Sigmoid colon (tissue), 7 donors: ENCODE data around the gene PRICKLE3. TPM values are rescaled to one million over a fixed set of nuclear protein-coding genes. Genes with fewer than 3 reads are reported as not detected.

ENCODE experiments used
- DNase-seq: peaks from one replicate; pipeline ENCODE4 v3.0.0-alpha.2; 2019
- H3K27ac ChIP-seq, 4 donors: fragments of 200-600 bp; sonication (generic); one replicate each; pipeline ENCODE4 v1.5.1; 2016 to 2019; ENCODE audit warnings: mild to moderate bottlenecking in 1 of 4
- H3K27me3 ChIP-seq, 3 donors: fragments of 200-600 bp; sonication (generic); one replicate each; pipeline ENCODE4 v1.5.1; 2019; ENCODE audit warnings: mild to moderate bottlenecking in 1 of 3
- H3K36me3 ChIP-seq, 4 donors: fragments of 200-600 bp; sonication (generic); one replicate each; pipeline ENCODE4 v1.5.1; 2016 to 2019
- H3K4me1 ChIP-seq, 4 donors: fragments of 200-600 bp; sonication (generic); one replicate each; pipeline ENCODE4 v1.5.1; 2017 to 2019
- H3K4me3 ChIP-seq, 4 donors: fragments of 200-600 bp; sonication (generic); one replicate each; pipeline ENCODE4 v1.5.1; 2017 to 2019; ENCODE audit warnings: mild to moderate bottlenecking in 2 of 4, moderate library complexity in 1 of 4
- H3K9me3 ChIP-seq, 4 donors: fragments of 200-600 bp in 3 of 4; sonication (generic) in 3 of 4; one replicate each; pipeline versions ENCODE4 v1.5.1 to v1.6.1; 2013 to 2019
- CTCF ChIP-seq, 4 experiments: fragments of 450-650 bp in 3 of 4; fragments of 200-600 bp in 1 of 4; IDR thresholded peaks; one replicate each; pipeline ENCODE4 v1.5.1; 2016 to 2019; ENCODE audit warnings: antibody characterized with exemption in 4 of 4, mild to moderate bottlenecking in 3 of 4, moderate library complexity in 2 of 4
- EP300 ChIP-seq, 4 donors: sonication (generic); formaldehyde crosslinking; IDR thresholded peaks; one replicate each; pipeline ENCODE4 v1.6.1; 2017; ENCODE audit warnings: antibody characterized with exemption in 4 of 4
- POLR2A ChIP-seq, 2 donors: fragments of 450-650 bp; IDR thresholded peaks; one replicate each; pipeline ENCODE4 v1.6.1; 2016; ENCODE audit warnings: antibody characterized with exemption in 2 of 2, mild to moderate bottlenecking in 2 of 2, moderate library complexity in 2 of 2
- POLR2AphosphoS5 ChIP-seq, 4 donors: sonication (generic); formaldehyde crosslinking; IDR thresholded peaks; one replicate each; pipeline ENCODE4 v1.6.1; 2017; ENCODE audit warnings: antibody characterized with exemption in 4 of 4
- WGBS, 2 donors: extraction: QIAGEN DNeasy Blood & Tissue Kit; methylation state at CpG; one replicate each; pipeline ENCODE4 v1.1.7; 2013; 5-methylcytosine and 5-hydroxymethylcytosine counted together
- intact Hi-C: fragments of 100-400 bp; cut with DNase I; formaldehyde crosslinking; loops from one replicate; pipeline ENCODE4 v1.15.1; 2023
- polyA plus RNA-seq, 3 donors: library from polyadenylated mRNA; stranded (reverse); fragments of 200-250 nt; gene quantifications; one replicate each; pipeline ENCODE4 v1.2.3, GENCODE V29; 2013
- total RNA-seq, 4 donors: library from RNA; depleted of rRNA; stranded (reverse); fragments of >200 nt; gene quantifications; one replicate each; pipeline ENCODE4 v1.1.0, GENCODE V29; 2016
- donor health status: healthy with polysubstance abuse.
- donor health status: Bipolar disorder and iron deficiency.
- donor health status: healthy.

PRICKLE3 gene
- total and polyA plus RNA-seq, 7 donors = 4.8 to 13.0 (median 8.9) TPM

- Histone ChIP-seq H3K9me3 (no peaks in the 10 kb centered on the region), H3K4me3 (peak overlapping the region in 1 of 4 donors; percentile 43), H3K4me1 (peaks cover 0 to 8% (median 5%) of the 10 kb centered on the region in 4 donors), H3K27me3 (no peaks in the 10 kb centered on the region), H3K27ac (no peak overlapping the region), H3K36me3 (no peaks in the 10 kb centered on the region)
- intact Hi-C loops = no loop called here
- TF ChIP-seq EP300 (IDR thresholded peaks at IDR 0.05) (no peak), POLR2A (IDR thresholded peaks at IDR 0.05) (no peak), CTCF (IDR thresholded peaks at IDR 0.05) (no peak), POLR2AphosphoS5 (IDR thresholded peaks at IDR 0.05) (no peak)
- DNase-seq = no peak
- 11 to 12% methylated on average over 11 of the region's 11 CpGs for WGBS, 2 donors
Measured at GRCh38 chrX:49199315-49199595, 13.1 kb upstream of the PRICKLE3 start.

- DNase-seq = no peak
- TF ChIP-seq CTCF (IDR thresholded peaks at IDR 0.05) = no peak
- no peak for TF ChIP-seq POLR2AphosphoS5 (IDR thresholded peaks at IDR 0.05)
- no peak for TF ChIP-seq POLR2A (IDR thresholded peaks at IDR 0.05)
- TF ChIP-seq EP300 (IDR thresholded peaks at IDR 0.05) = no peak
- intact Hi-C loops = no loop called here
- Histone ChIP-seq H3K36me3 (no peaks in the 10 kb centered on the region), H3K9me3 (no peaks in the 10 kb centered on the region), H3K4me1 (peaks cover 0 to 8% (median 5%) of the 10 kb centered on the region in 4 donors), H3K4me3 (no peak overlapping the region), H3K27me3 (no peaks in the 10 kb centered on the region), H3K27ac (no peak overlapping the region)
- 16 to 23% methylated on average over 12 of the region's 12 CpGs for WGBS, 2 donors
Measured at GRCh38 chrX:49198540-49199314, 12.6 kb upstream of the PRICKLE3 start.

- Histone ChIP-seq H3K36me3 (no peaks in the 10 kb centered on the region), H3K27me3 (no peaks in the 10 kb centered on the region), H3K27ac (no peak overlapping the region), H3K4me1 (peaks cover 0 to 8% (median 5%) of the 10 kb centered on the region in 4 donors), H3K9me3 (no peaks in the 10 kb centered on the region), H3K4me3 (no peak overlapping the region)
- WGBS, 2 donors = 71 to 79% methylated on average over 13 of the region's 13 CpGs
- TF ChIP-seq CTCF (IDR thresholded peaks at IDR 0.05) = no peak
- no peak for TF ChIP-seq EP300 (IDR thresholded peaks at IDR 0.05)
- TF ChIP-seq POLR2A (IDR thresholded peaks at IDR 0.05) = no peak
- no peak for TF ChIP-seq POLR2AphosphoS5 (IDR thresholded peaks at IDR 0.05)
- intact Hi-C loops = no loop called here
- DNase-seq = no peak
Measured at GRCh38 chrX:49197543-49198087, 11.4 kb upstream of the PRICKLE3 start.

GRCh38 chrX:49193542-49193964 is 7.4 kb upstream of the PRICKLE3 start:
- 79 to 81% methylated on average over 2 of the region's 2 CpGs for WGBS, 2 donors
- no peaks in the 10 kb centered on the region for H3K9me3 ChIP-seq
- no peak overlapping the region for H3K27ac ChIP-seq
- DNase-seq = no peak
- H3K4me3 ChIP-seq = no peak overlapping the region
- intact Hi-C loops = no loop called here
- peaks cover 0 to 13% (median 2%) of the 10 kb centered on the region in 4 donors for H3K4me1 ChIP-seq
- TF ChIP-seq POLR2A (IDR thresholded peaks at IDR 0.05) = no peak
- no peak for TF ChIP-seq EP300 (IDR thresholded peaks at IDR 0.05)
- no peak for TF ChIP-seq POLR2AphosphoS5 (IDR thresholded peaks at IDR 0.05)
- TF ChIP-seq CTCF (IDR thresholded peaks at IDR 0.05) = no peak
- H3K27me3 ChIP-seq = no peaks in the 10 kb centered on the region
- H3K36me3 ChIP-seq = no peaks in the 10 kb centered on the region
